NOMO-1 treated with DMSO at 0.1 percent for 48 hours (cell line): ENCODE data around the gene EXOG.

Experiments used
- DNase-seq: peaks from one replicate; lab custom pipeline; 2025; ENCODE audit not compliant: unreplicated experiment; lab: John Stamatoyannopoulos, UW

Gene EXOG

DNA sequence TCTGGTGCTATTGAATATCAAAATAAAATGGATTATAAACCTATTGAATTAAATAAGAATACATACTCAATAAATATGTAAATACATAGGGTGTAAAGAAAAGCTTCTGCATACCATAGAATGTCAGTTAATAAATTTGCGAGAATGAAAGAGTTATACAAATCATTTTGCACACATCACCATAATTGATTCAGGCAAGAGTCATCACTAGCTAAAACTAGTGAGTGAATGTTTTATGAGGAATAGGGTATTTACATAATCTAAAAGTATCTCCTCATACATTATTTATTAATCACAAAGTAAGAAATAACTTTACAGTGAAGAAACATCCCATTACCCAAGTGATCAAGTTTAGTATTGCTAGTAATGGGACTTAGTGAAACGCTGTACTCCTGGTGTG lies 13.6 kb downstream of the EXOG start:
- no peak for DNase-seq

DNA sequence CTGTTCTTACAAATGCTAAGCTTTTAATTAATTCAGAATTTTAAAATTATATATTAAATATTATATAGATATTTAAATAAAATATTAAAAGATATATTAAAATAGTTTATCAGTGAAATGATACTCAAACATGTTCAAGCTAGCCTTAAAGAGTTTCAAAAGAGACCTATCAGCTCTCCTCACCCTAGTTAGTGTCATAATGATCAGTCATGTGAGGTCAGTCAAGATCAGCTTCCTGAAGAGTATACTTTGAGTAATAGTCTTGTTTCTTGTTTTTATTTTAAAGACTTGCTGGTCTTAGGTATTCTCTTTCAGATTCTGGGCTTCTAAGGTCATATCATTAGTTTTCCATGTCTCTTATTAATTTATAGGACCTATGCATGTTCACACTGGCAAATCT lies 14.5 kb downstream of the EXOG start:
- DNase-seq = no peak

DNA sequence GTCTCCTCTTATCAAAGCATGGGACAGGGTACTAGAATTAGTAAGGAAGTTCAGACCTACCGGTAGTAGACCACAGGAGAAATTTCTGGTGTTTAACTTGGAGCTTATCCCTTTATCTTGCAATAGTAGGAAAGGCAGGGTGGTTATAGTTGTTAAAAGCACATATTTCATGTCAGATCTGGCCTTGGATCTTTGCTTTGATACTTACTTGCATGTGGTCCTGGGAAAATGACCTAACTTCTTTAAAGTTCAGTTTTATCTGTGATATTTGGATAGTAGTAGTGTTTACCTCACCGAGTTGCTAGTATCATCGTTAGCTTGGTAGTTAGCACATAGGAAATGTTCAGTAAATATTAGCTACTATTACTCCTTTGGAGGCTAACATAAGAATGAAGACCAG lies 15.4 kb downstream of the EXOG start:
- no peak for DNase-seq

DNA sequence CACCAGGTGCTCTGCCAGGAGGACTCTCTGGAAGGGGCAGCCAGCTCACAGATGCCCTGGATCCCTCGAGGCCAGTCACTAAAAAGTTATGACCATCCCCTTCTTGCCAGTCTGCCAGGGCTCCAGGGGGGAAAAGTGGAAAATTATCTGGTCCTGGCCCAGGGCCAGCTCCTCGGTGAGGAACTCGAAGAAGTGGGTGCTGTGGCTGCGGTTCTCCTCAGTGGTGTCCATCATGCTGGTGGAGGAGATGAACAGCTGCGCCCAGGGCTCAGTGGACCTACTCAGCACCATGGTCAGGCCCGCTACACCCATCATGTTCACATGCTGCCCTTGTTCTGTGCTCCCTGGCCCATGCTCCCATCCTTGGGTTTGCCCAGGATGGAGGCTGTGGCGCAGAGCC lies 19.2 kb downstream of the EXOG start:
- no peak for DNase-seq

DNA sequence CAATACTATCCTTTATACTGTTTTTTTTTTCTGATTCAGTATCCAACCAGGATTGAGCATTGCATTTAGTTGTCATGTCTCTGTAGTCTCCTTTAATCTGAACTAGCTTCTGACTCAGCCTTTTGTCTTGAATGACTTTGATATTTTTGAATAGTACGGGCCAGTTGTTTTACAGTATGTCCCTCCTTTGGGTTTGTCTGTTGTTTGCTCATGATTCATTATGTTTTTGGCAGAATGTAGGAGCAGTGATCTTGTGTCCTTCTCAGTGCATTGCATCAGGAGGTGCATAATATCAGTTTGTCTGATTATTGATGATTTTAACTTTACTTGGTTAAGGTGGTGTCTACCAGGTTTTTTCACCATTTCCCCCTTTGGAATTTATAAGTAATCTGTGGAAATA lies 20.5 kb downstream of the EXOG start:
- DNase-seq = no peak

DNA sequence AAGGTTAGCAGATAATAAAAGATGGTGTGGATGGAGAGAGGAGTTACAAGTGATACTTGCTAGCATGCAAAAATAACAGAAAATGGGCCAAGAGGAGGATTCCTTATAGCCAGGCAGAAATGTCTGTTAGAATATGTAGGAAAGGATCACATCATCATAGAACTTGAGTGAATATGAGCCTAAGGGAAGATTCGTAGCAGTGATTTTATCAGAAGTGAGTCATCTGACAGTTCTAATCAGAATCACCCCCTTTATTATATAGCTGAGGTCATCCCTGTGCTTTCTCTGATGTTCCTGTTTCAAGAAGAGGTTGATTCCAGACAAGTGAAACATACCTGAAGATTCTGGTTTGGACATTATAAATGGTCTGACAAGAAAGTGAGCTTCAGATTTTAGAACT lies 22.9 kb downstream of the EXOG start:
- DNase-seq = no peak

DNA sequence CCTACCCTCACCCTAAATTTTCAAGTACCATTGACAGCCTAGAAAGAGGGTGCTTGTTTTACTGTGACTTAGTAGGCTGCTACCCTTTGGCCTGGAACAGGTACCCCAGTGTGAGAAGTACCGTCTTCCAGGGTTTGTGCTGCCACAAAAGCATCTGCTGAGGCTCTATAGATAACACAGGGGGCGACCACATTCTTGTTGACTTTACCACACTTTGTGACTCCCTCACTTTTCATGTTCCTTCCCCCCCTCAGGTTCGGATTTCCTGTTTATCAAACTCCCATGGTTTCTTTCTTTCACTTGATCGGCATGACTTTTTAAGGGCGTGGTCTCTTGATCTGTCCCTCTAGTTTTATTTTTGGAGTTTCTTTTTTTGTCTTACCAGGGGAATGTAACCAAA lies 23.5 kb downstream of the EXOG start:
- no peak for DNase-seq

DNA sequence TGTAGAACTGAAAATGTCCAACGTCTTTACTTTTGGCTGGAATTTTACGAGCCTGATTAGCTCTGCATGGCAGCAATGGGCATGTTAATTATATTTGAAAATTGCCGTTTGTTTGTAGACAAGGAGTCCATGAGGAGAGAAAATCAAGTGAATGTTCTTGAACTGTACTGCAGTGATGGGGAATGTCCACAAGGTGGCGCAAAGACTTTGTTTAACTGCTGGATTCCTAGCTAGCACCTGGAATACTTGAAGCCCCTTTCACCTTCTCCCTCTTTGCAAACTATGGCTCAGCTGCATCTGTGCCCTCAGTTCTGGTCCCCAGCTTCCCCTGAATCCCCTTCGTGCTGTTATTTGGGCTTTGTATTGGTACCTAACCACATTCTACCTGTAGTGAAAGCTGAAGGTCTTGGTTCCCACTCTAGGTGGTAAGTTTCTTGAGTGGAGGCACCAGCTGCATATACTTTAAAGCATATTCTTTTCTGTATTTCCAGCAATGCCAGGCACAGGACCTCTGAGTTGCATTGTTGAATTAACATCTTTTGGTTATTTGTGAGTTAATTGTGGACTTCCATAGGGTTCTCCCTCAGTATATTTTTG lies 25.3 kb downstream of the EXOG start:
- peak; percentile 42 for DNase-seq

DNA sequence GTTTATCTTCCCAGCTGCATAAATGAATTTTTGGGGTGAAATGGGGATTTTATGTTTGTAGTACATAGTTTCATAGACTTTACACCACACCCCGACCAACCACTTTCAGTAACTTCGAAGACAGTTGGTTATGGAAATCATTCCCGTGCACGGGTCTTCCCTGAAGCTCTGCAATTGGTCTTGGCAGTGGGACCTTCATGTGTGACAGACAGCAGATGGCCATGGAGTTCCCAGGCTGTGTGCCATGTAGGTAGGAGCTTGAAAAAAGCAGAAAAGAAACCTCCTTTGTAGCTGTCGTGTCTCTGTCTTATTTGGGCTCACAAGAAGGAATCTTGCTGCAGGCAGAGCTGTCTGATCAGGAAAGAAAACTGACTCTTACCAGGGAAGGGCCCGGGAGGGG lies 25.9 kb downstream of the EXOG start:
- DNase-seq = no peak

DNA sequence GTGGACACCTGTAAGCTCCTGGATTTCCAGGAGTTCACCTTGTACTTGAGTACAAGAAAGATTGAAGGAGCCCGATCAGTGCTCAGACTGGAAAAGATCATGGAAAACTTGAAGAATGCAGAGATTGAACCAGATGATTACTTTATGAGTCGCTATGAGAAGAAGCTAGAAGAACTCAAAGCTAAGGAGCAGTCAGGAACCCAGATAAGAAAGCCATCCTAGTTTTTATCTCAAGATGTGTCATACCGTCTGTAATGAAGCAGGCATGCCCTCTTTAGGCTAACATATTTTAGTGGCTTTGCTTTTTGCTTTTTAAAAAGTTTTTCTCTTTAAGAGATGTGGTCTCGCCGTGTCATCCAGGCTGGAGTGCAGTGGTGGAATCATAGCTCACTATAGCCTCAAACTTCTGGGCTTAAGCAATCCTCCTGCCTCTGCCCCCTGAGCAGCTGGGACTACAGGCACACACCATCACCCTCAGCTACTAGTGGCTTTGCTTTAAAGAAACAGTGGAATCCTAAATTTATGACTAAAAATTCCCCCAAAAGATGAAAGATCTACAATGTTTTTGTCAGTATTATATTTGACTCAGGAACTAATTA lies 28.1 kb downstream of the EXOG start:
- DNase-seq = no peak

DNA sequence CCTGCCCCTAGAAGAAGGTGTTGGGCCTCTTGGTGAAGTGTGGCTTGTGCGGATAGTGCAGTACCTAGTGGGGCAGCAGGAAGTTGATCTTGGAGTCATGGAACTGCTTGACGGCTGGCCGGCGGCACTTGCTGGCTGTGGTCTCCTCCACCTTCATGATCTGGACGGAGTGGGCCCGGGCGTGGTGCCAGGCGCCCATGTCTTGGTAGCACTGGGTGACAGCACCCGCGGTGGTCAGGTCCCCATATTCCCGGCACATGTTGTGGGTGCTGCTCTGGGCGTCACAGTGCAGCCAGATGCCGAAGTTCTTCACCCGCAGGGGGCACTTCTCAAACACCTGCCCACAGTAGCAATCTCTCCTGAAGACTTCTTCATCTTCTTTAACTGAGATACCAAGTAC lies 30.7 kb downstream of the EXOG start:
- DNase-seq = no peak

DNA sequence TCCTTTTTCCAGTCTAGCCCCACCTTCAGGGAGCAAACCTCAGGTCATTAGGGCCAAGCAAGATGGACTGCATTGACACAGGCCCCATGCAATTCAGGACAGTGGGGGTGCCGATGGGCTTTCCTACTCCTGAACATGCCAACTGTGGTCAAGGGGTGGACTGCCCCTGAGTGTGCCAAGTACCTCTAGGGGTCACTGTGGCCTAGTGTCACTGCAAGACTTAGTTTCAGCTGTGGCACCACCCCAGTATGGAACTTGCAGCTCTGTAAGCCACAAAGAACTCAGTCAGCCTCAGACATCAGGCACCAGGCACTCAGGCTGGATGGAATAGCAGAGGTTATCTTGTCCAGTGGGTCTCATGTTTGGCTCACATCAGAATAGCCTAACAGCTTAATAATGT lies 32.3 kb downstream of the EXOG start:
- no peak for DNase-seq

DNA sequence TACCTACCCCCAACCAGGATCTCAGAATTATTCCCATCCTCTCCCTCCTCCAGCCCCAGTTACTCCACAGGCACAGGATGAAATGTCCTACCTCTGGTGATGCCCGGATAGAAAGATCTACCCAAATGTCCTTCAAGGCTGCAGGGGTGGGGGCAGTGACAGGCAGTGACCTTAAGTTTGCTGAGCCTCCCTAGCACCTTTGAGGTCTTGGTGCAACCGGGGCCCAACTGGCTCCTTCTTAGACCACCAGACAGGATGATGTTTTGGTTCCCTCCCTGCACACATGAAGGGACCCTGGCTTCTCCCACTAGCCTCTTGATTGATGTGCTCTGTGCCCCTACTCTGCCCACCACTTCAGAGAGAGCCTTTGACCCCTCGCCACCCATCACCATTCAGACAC lies 36.4 kb downstream of the EXOG start:
- DNase-seq = no peak

DNA sequence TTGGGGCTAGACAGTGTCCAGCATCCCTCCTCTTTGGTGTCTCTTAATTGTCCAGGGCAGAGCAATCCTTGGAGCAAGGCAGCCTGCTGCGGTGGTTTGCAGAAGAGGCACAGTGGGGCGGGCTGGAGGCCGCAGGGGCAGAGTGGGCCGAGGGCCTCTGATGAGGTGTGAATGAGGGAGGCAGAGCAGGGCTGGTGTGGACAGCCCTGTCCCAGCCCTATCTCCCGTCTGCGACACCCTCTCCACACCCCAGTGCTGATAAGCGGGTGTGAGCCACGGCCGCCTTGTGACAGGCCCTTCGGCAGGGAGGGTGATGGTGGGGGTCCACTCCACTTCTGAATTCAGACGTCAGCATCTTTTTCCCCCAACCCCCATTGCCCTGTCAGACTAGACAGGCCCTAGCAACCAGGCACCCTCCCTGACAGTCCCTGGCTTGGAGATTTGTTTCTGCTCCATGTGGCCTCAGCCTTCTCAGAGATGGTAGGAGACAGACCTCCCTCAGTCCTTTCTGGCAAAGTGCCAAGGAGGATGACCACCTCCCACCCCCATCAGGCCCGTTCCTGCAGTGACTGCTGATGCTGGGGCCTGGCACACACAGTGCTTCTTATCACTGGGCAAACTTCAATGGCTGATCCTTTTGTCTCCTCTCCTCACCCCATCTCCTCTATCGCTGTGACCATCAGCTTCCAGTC lies 37.3 kb downstream of the EXOG start:
- DNase-seq = no peak

DNA sequence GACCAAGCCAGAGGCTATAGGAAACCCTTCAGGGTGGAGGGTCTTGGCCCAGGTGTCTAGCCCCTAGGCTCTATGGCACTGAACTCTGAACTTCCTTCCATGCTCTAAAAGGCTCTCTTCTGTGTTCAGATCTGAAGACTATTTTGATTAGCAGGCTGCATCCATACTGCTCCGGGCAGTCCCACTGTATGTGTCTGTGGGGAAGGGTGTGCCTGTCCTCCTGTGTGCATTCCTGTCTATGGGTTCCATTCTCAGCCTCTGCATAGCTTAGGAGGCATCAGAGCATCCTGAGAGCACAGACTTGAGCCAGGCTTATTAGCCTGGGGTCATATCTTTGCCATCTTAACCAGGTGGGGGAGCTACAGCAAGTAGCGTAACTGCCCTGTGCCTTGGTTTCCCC lies 38.0 kb downstream of the EXOG start:
- no peak for DNase-seq

DNA sequence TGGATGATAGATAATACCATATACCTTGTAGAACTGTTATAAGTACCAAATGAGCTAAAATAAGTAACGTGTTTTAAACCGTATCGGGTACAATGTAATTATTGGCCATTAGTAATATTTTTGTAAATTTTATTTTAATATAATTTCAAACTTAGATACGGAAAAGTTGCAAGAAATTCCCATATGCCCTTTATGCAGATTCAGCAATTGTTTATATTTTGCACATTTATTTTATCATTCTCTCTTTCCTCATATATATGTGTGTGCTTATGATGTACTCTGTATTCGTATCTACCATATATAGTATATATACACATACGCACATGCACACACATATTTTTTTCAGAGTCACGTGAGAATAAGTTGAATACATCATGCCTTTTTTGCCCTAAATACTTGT lies 38.5 kb downstream of the EXOG start:
- no peak for DNase-seq

DNA sequence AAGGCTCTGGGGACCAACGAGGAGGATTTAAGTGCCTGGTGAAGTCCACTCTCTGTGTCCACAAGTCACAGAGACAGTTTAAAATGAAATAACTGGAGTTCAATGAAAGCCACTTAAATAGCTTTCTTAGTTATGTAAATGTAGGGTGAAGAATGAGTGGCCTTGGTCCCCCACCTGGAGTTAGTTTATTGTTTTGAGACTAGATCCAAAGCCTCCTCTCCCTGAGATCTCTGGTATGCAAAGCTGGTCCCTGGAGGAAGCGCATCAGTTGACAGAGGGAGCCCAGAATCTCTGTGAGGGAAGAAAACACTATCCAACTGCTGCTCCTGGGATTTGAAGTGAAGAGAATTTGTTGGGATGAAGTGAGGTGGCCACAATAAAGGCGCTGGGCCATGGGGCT lies 40.5 kb downstream of the EXOG start:
- no peak for DNase-seq

DNA sequence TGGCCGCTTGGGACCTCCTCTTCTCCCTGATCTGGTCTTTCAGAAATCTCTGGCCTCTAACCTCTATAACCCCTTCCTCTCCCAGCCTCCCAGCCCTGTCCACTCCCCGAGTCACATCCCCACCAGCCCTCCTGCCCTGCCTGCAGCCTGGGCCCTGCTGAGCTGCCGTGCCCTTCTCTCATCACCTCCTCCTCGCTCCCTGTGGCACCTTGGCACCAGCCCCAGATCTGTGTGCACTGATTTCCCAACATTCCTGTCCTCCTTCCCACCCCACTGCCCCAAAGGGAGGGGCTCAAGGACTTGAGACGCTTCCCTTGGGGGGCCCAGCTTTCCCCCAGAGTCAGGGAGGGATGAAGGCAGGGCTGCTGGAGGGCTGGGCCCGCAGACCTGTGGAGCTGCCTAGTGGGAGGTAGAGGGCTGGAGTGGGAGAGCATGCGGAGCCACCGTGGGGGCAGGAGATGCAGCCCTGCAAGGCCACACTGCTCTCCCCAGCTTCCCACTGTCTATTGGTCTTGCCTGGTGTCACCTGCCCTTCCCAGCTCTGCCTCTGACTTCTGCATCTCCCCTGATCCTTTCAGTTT lies 42.7 kb downstream of the EXOG start:
- no peak for DNase-seq

DNA sequence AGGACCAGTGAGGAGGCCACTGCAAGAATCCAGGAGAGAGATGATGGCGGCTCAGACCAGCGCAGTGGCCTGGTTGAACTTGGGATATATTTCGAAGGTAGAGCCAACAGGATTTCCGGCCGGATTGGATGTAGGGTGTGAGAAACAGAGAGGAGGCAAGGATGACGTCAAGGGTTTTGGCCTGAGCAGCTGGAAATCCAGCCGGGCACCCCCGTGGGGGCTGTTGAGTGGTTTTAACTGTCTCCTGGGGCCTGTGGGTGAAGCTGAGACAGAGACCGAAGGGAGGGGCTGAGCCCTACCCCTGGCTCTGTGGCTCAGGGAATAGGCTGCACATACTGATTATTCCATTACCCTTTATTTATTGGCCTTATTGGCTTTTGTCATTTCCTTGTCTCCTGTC lies 45.7 kb downstream of the EXOG start:
- DNase-seq = no peak

DNA sequence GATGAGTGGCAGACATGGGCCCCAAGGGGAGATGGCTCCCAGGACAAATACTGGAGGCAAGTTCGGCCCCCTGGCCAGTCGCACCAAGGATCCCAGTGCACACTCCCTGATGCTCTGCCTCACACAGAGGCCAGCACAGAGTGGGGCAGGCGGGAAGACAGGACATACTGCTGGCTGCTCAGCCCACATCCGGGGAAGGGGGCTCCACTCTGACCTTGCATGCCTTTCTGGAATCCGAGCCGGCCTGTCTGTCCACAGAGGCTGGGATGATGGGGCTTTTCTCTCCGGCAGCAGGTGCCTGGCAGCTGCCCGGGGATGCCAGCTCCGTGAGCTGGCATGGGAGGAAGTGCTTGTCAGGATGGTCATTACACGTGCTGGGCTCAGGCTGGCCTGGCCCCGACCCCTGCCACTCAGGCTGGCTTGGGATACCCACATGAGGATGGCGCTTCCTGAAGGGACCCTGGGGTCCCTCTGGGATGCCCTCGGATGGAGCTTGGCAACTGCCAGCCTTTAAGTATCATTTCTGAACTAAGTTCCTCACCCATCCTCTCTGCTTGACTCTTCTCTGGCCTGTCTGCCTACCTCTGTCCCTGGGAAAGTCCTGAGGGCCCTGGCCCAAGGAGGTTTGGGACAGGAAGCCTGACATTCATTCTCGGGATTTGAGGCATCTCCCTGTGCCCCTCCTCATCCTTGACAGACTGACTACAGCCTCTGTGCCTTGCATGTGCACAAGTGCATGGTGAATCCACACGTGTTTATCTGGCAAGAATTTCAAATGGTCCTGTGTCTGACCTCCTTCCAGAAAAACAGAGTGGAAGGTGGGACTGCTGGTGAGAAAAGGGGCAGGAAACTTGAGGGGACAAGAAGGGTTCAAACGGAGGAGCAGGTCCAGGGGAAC lies 46.5 kb downstream of the EXOG start:
- DNase-seq = no peak

DNA sequence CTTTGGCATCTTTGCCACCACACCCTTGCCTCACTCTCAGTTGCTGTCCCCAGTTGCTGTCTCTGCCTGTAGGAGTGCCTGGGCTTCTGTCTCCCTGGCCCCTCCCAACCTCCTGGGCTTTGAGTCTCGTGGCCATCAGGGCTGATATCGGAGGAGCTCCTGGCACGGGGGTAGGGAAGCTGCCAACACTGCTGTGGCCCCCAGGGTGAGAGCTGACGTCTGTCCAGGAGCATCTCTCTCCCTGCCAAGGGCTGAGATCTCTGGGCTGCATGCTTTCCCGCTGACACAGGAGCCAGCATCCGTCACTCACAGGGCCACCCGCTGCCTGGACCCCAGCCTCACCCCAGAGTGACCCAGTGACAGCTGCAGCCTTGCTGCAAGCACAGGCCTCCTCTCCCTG lies 47.4 kb downstream of the EXOG start:
- DNase-seq = no peak

DNA sequence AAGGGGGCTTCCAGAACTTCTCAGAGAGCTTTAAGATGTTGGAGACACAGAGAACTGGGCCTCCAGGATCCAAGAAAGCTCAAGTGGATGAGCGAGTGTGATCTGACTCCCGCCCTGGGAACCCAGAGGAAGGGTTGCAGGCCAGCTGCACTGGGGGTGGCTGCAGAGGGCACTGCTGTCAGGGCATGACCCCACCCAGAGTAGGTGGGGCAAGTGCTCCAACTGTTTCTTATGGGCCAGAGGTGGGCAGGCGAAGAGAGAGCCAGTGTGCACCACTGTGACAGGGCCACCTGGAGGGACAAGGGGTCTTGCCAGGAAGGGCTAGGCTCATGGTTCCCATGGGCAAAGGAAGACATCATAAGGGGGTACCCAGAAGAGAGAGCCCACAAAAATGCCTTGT lies 48.8 kb downstream of the EXOG start:
- DNase-seq = no peak
